Keratinocyte (primary cell): Measurements from ENCODE around the gene RGS9.

Experiments
- EZH2 ChIP-seq: IDR thresholded peaks from one replicate; pipeline ENCODE4 v1.6.1; 2012; ENCODE audit warnings: inconsistent platforms, mild to moderate bottlenecking, low read length, moderate library complexity
- TF ChIP-seq, protein P1 (sequence below), 3 experiments: IDR thresholded peaks in 1 of 3; conservative IDR thresholded peaks in 1 of 3; optimal IDR thresholded peaks in 1 of 3; 2 replicates in 2 of 3; 3 replicates in 1 of 3; pipeline versions ENCODE3 to v1.5.1; 2011; ENCODE audit warnings: low read length in 3 of 3, mild to moderate bottlenecking in 3 of 3, moderate library complexity in 2 of 3, control low read depth in 1 of 3, inconsistent platforms in 1 of 3; ENCODE audit not compliant: insufficient read depth in 2 of 3; ENCODE audit errors: extremely low read depth in 1 of 3

GRCh38 chr17:65235284-65235683, 98.1 kb downstream of the RGS9 start:
- TF ChIP-seq, protein P1, sequence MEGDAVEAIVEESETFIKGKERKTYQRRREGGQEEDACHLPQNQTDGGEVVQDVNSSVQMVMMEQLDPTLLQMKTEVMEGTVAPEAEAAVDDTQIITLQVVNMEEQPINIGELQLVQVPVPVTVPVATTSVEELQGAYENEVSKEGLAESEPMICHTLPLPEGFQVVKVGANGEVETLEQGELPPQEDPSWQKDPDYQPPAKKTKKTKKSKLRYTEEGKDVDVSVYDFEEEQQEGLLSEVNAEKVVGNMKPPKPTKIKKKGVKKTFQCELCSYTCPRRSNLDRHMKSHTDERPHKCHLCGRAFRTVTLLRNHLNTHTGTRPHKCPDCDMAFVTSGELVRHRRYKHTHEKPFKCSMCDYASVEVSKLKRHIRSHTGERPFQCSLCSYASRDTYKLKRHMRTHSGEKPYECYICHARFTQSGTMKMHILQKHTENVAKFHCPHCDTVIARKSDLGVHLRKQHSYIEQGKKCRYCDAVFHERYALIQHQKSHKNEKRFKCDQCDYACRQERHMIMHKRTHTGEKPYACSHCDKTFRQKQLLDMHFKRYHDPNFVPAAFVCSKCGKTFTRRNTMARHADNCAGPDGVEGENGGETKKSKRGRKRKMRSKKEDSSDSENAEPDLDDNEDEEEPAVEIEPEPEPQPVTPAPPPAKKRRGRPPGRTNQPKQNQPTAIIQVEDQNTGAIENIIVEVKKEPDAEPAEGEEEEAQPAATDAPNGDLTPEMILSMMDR (optimal IDR thresholded peaks at IDR 0.05 in 1 of 3, IDR thresholded peaks at IDR 0.05 in 1 of 3, conservative IDR thresholded peaks at IDR 0.05 in 1 of 3; ENCODE audit: extremely low read depth in 1 of 3, insufficient read depth in 2 of 3, low read length in 3 of 3): no peak
- no peak for TF ChIP-seq EZH2
